ENCODE measurements around the gene CEP128. TPM values are rescaled to one million over a fixed set of nuclear protein-coding genes. Genes with fewer than 3 reads are reported as not detected.
A peak's percentile ranks its signal among the peaks of the same experiment; 100 is the strongest.

CEP128 gene
- 100 to 1,000 TPM in 1 of 5 donors, 10 to 100 TPM in 1, 1 to 10 TPM in 3; 1.2 to 240 (median 7.7) TPM for total RNA-seq
- 1 to 10 TPM; 1.1 to 3.5 (median 1.5) TPM for polyA plus RNA-seq
- long read RNA-seq, donor 1 = 0 reads
- long read RNA-seq, donor 2 = 0 reads
- long read RNA-seq, donor 3 = 0 reads
- long read RNA-seq, donor 4 = 0 reads
- long read RNA-seq, donor 5 = 0 reads
- long read RNA-seq, donor 6 = 0 reads
- long read RNA-seq, donor 7 = 0 reads
- long read RNA-seq, donor 8, partial matches to known transcripts = 0 of 1 reads
- long read RNA-seq, donor 8, other reads (novel, unspliced or antisense) = 0 of 1 reads
- long read RNA-seq, donor 9 = 0 reads
- long read RNA-seq, donor 10 = 0 reads

GRCh38 chr14:80941241-80942185 lies at the start of gene CEP128:
Gene CEP128 (minus strand): TSS chr14:80941738.
- Histone ChIP-seq H3K27ac (peak within 1 kb of the TSS; percentile 12 to 74 (median 52)), H3K36me3 (no peaks in the 10 kb centered on the region), H3K27me3 (peaks cover 0 to 1% (median 0%) of the 10 kb centered on the region in 3 donors), H3K9me3 (no peaks in the 10 kb centered on the region), H3K4me3 (peak within 1 kb of the TSS; percentile 74 to 88 (median 76)), H3K4me1 (peaks cover 0 to 23% (median 11%) of the 10 kb centered on the region in 4 donors)
- DNase-seq = peak; percentile 93 to 99
- 1 to 2% (median 1%) methylated on average over 31 to 40 of the region's 40 CpGs for WGBS, 5 donors
- TF ChIP-seq EP300 (IDR thresholded peaks at IDR 0.05) (no peak), CTCF (IDR thresholded peaks at IDR 0.05) (peak in 1 of 7 experiments; percentile 15), POLR2A (IDR thresholded peaks at IDR 0.05) (no peak), POLR2AphosphoS5 (IDR thresholded peaks at IDR 0.05) (peak; percentile 35 to 85 (median 45))
- intact Hi-C loops (cut with DNase I; ENCODE audit: low total_unique reads) = no loop called here

GRCh38 chr14:80988735-80989429 lies 47.3 kb upstream of the CEP128 start:
- TF ChIP-seq CTCF (IDR thresholded peaks at IDR 0.05) = no peak
- no peak for TF ChIP-seq POLR2AphosphoS5 (IDR thresholded peaks at IDR 0.05)
- TF ChIP-seq EP300 (IDR thresholded peaks at IDR 0.05) = no peak
- no peak for TF ChIP-seq POLR2A (IDR thresholded peaks at IDR 0.05)
- WGBS, 5 donors = 71 to 76% (median 74%) methylated on average over 6 of the region's 6 CpGs
- H3K4me3 ChIP-seq = no peak overlapping the region

GRCh38 chr14:80988192-80988591 lies 46.7 kb upstream of the CEP128 start:
- no peaks in the 10 kb centered on the region for H3K4me1 ChIP-seq
- no peak overlapping the region for H3K4me3 ChIP-seq
- DNase-seq = no peak
- H3K27ac ChIP-seq = no peak overlapping the region
- WGBS, 5 donors = 46 to 71% (median 59%) methylated on average over 1 of the region's 1 CpG
- no peaks in the 10 kb centered on the region for H3K9me3 ChIP-seq
- H3K27me3 ChIP-seq = peaks cover 0 to 42% (median 0%) of the 10 kb centered on the region in 3 donors
- H3K36me3 ChIP-seq = no peaks in the 10 kb centered on the region
- TF ChIP-seq POLR2AphosphoS5 (IDR thresholded peaks at IDR 0.05) (no peak), CTCF (IDR thresholded peaks at IDR 0.05) (no peak), EP300 (IDR thresholded peaks at IDR 0.05) (no peak), POLR2A (IDR thresholded peaks at IDR 0.05) (no peak)
- intact Hi-C loops (cut with DNase I; ENCODE audit: low total_unique reads) = no loop called here

More at GRCh38 chr14:80988735-80989429, 47.3 kb upstream of the CEP128 start:
- Histone ChIP-seq H3K9me3 (no peaks in the 10 kb centered on the region), H3K36me3 (no peaks in the 10 kb centered on the region), H3K4me1 (no peaks in the 10 kb centered on the region), H3K27me3 (peaks cover 0 to 42% (median 0%) of the 10 kb centered on the region in 3 donors), H3K27ac (no peak overlapping the region)
- intact Hi-C loops (cut with DNase I; ENCODE audit: low total_unique reads) = no loop called here
- no peak for DNase-seq

All from stomach (tissue), 19 donors.